NCI-H1930 (cell line): ENCODE results near the gene MAP3K12.
A peak's percentile ranks its signal among the peaks of the same experiment; 100 is the strongest.
"Not testable (repeated sequence)": the region's sequence is repeated elsewhere in the genome, so short reads cannot be mapped to it uniquely, and the experiment has no call there.

Experiments
- DNase-seq, 2 experiments: peaks; one replicate each; lab custom pipeline; 2025; lab: John Stamatoyannopoulos, UW

The MAP3K12 gene

GRCh38 chr12:53492830-53493609 lies 6.2 kb downstream of the MAP3K12 start:
- DNase-seq = peak; percentile 86 to 93

- no peak for DNase-seq
Measured at GRCh38 chr12:53492188-53492587, 7.1 kb downstream of the MAP3K12 start.

- no peak for DNase-seq
Measured at GRCh38 chr12:53489242-53489864, 9.9 kb downstream of the MAP3K12 start.

DNA sequence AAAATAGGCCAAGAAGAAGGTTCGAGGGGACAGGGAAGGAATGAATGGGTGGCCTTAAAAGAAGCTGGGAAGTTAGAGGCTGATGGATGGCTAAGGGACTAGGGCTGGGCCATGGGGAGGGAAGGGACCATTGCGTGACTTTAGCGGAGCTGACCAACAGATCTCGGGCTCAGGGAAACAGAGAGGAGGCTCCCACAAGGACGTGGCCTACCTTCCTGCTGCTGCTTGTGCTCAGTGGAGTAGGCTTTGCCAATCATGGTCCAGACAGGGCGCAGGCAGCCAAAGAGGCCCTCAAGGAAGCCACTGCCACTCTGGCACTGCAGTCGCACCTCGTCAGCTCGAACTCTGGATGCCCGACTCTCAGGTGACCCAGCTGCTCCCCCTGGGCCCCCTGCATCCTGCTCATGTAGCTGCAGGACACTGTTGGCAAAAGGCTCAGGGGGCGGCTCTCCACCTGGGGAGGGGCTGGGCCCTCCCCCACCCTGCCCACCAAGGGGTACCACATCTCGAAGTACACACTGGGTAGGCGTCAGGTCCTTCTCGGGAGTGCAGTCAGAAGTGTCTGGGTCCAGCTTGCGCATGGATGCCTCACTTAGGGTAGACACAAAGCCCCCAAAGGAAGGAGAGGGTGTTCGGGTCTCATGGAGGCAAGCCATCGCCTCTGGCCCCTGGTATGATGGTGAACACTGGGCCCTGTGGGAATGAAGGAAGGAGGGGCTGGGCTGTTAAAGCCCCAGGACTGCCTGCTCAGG lies 12.3 kb downstream of the MAP3K12 start:
- DNase-seq = no peak

DNA sequence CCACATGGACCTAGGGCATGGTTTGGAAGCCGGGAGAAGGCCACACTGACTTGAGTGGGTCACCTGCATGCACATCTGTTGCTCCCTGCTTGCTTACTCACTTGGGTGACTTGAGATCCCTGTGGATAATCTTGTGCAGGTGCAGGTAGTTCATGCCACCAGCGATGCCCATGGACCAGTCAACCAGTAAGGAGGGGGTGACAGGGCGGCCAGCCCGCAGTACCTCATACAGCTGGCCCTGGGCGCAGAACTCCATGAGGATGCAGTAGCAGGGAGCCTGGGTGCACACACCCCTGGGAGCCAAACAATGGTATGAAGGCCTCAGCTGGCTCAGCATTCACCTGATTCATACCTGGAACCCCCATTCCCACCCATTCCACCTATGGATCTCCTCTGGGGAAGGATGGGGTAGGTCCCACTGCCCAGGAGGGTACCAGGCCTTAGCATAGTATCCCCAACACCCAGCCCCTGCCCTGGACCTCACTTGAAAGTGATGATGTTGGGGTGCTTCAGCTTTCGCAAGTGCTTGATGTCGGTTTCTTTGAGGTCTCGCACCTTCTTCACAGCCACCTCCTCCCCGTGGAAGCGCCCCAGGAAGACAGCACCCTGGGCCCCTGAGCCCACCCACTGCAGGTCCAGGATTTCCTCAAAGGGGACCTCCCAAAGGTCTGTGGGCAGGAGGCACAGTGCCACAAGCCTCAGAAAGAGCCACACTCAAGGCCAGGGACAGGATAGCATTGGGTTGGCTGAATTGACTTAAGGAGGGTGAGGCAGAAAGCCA lies 13.1 kb downstream of the MAP3K12 start:
- DNase-seq = no peak

- DNase-seq = no peak
Measured at GRCh38 chr12:53484686-53485575, 14.3 kb downstream of the MAP3K12 start.

DNA sequence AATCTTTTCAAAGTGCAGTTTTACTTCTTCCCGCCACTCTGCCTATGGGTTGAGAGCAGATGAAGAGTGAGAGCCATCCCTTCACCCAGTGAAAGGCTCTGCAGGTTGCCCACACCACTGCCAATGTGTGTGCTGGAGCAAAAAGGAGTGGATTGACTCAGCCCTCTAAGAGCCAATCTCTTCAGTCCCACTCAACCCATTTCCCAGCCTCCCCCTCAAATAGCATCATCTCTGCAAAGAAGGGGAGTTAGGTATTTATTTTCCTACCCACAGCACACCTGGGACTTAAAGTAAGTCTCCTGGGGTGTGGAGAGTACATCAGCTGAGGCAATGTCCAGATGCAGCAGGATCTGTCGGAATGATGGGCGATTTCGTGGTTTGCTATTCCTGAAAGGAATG lies 15.3 kb downstream of the MAP3K12 start:
- DNase-seq = no peak

GRCh38 chr12:53483225-53483978 lies 15.9 kb downstream of the MAP3K12 start:
- no peak for DNase-seq

- no peak for DNase-seq
Measured at GRCh38 chr12:53482626-53483168, 16.6 kb downstream of the MAP3K12 start.

DNA sequence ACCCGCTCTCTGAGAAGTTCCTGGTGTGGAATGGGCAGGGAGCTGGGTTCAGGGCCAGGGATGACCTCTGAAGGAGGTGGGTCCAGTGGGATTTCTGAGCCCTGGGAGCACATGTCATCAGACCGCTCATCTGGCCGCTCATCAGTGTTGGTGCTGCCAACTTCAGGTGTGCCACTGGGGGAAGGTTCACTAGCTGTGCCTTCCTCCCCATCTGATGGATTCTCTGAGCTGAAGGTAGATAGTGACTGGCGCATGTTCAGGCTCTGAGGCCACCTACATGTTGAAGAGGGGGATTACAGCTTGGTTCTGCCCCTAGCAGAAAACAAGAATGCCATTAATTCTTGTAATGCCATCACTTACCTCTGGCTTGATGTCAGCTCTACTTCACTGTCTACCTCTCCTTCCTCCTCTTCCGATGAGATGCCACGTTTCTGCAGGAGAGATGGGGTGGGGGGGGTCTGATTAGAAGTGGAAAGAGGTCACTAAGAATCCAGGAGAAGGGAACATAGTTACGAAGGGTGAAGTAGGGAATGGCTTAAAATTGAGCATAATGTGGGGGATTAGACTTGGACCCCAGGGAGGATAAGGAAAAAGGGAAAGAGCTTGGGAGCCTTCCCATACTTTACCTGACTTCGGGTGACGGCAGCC lies 17.2 kb downstream of the MAP3K12 start:
- no peak for DNase-seq

GRCh38 chr12:53481458-53481857 lies 17.8 kb downstream of the MAP3K12 start:
- not testable (repeated sequence) for DNase-seq

DNA sequence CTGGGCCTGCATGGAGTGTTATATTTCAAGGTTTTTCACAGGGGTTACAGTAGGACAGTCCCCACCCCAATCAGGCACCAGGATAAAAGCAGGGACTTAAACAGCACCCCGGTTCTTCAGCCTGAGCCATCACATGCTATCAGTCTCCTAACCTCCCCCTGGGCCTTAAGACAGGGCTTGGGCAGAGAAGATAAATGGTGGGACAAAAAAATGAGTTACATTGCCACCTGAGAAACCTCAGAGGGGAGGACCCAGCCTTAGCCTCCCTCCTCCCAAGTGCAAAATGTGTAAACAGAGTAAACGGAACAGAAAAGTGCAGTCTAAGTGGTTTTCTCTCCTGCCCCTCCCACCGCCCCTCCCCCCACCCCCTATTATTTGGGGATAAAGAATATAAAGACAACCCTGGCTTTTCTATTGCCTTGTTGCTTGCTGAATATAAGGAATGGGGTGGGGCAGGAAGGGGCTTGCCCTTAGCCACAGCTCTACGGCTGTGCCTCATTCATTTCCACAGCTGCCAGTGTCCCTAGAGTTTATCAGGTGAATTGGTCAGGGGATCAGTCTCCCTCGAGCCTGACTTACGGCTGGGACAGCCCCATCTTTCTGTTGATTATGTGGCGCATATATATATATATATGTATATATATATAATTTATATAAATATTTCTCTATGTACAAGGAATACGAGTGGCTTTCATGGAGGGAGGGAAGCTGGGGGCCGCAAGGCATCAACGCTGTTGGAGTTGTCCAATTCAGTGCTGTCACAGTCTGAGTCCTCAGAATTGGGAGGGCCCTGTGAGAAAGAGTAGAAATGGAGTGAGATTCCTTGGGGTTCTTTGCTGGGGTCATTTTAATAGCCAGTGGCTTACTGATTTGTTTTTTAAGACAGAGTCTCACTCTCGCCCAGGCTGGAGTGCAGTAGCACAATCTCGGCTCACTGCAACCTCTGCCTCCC lies 18.5 kb downstream of the MAP3K12 start:
- no peak for DNase-seq

DNA sequence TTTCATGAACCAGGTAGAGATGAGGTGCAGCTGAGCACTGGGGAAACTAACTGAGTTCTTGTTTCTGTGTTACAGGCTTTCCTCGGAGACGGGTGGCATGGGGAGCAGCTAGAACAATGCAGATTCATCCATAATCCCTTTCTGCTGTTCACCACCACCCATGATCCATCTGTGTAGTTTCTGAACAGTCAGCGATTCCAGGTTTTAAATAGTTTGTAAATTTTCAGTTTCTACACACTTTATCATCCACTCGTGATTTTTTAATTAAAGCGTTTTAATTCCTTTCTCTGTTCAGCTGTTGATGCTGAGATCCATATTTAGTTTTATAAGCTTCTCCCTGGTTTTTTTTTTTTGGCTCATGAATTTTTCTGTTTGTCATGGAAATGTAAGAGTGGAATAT lies 19.9 kb downstream of the MAP3K12 start:
- no peak for DNase-seq

DNA sequence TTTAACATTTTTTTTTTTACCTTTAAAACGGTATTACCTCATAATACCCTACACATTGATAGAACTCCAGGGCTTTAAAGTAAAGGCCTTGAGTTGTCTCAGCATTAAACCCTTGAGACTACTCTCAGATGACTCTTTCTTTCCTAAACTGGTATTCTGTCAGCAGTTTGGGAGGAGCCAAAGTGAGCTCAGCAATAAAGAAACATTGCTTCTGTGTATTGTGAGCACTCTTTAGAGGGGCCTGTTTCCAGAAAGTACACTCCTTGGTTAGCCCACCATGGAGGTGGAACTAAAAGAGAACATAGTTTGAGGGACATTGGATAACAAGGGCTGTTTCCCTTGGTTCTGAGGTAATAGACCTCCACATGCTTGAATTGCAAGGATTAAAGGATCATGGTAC lies 20.4 kb downstream of the MAP3K12 start:
- DNase-seq = no peak

GRCh38 chr12:53476769-53477209 lies 22.5 kb downstream of the MAP3K12 start:
- DNase-seq = peak in 1 of 2 experiments; percentile 15

- no peak for DNase-seq
Measured at GRCh38 chr12:53474819-53475218, 24.4 kb downstream of the MAP3K12 start.

DNA sequence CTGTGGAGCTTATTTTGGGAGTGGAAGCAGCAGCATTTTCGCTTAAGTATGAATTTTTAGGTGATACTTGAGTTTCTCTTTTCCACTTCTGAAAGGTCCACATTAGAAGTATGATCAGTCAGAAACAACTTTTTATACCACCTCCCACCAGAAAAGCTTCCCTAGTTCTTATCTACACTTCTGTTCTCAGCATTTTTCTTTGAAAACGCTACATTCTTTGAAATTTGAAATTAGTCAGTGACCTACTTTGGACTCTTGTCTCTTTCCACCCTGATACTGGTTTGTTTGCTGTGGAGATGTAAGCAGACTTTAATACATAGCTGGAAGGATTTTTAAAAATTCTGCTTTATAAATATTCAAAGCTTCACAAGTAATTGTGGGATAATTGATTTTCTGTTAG lies 25.2 kb downstream of the MAP3K12 start:
- DNase-seq = no peak

DNA sequence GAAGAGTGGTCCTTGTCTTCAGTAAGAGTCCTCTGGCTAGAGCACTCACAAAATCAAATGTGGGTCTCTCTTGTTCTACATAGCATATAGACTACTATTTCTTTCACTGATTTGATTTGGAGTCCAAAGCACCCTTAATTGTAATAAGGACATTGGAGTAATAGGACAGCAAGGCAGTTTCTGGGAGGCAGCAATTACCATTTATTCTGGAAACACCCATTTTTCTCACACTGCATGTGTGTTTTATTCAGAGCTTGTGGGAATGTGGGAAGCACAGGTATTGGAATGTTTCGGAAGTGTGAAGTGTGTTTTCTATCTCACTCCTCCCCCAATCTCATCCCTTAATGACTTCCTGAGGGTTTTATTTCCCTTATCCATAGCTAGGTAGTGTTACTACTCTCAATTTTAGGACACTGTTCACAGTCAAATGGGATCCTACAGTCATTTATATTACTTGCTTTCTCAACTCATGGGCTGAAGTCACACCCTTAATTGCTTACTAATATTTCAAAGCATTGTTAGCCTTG lies 27.1 kb downstream of the MAP3K12 start:
- DNase-seq = no peak
